Effector memory CD4-positive, alpha-beta T cell (primary cell): ENCODE measurements around the gene SUSD4.

Experiments used
- DNase-seq, 3 donors: peaks; one replicate each; pipeline ENCODE4 v3.0.0-alpha.2; 2020
- H3K27ac ChIP-seq: 2 replicates; pipeline ENCODE4 v1.7.0; 2013; ENCODE audit warnings: mild to moderate bottlenecking, low read length, moderate library complexity; ENCODE audit not compliant: insufficient read depth, poor library complexity, severe bottlenecking
- H3K27me3 ChIP-seq: replicated peaks from 2 replicates; pipeline ENCODE4 v1.7.0; 2013; ENCODE audit warnings: mild to moderate bottlenecking, low read length; ENCODE audit not compliant: insufficient read depth, control insufficient read depth, poor library complexity, severe bottlenecking
- H3K36me3 ChIP-seq: 2 replicates; pipeline ENCODE4 v1.7.0; 2013; ENCODE audit warnings: mild to moderate bottlenecking, low read length, moderate library complexity; ENCODE audit not compliant: control insufficient read depth, insufficient read depth
- H3K4me1 ChIP-seq: 2 replicates; pipeline ENCODE4 v1.7.0; 2013; ENCODE audit warnings: low read length, mild to moderate bottlenecking; ENCODE audit not compliant: control insufficient read depth, insufficient read depth, poor library complexity, severe bottlenecking
- H3K4me3 ChIP-seq: 2 replicates; pipeline ENCODE4 v1.7.0; 2013; ENCODE audit warnings: low read length, low read depth, mild to moderate bottlenecking; ENCODE audit not compliant: insufficient read depth, poor library complexity, severe bottlenecking
- H3K9me3 ChIP-seq: 2 replicates; pipeline ENCODE4 v1.7.0; 2013; ENCODE audit warnings: mild to moderate bottlenecking, low read length, moderate library complexity; ENCODE audit not compliant: control insufficient read depth

Gene SUSD4

GRCh38 chr1:223228201-223228600 is 135.8 kb downstream of the SUSD4 start:
- Histone ChIP-seq H3K27me3 (no peaks in the 10 kb centered on the region), H3K36me3 (no peaks in the 10 kb centered on the region), H3K4me1 (peaks cover 29% of the 10 kb centered on the region), H3K4me3 (no peak overlapping the region), H3K9me3 (no peaks in the 10 kb centered on the region), H3K27ac (no peak overlapping the region)
- DNase-seq = no peak

- H3K27ac ChIP-seq = no peak overlapping the region
- no peak for DNase-seq
- H3K27me3 ChIP-seq = no peaks in the 10 kb centered on the region
- peaks cover 29% of the 10 kb centered on the region for H3K4me1 ChIP-seq
- no peaks in the 10 kb centered on the region for H3K9me3 ChIP-seq
- H3K4me3 ChIP-seq = no peak overlapping the region
- peaks cover 2% of the 10 kb centered on the region for H3K36me3 ChIP-seq
Observed at GRCh38 chr1:223227486-223228196, 136.3 kb downstream of the SUSD4 start.

DNA sequence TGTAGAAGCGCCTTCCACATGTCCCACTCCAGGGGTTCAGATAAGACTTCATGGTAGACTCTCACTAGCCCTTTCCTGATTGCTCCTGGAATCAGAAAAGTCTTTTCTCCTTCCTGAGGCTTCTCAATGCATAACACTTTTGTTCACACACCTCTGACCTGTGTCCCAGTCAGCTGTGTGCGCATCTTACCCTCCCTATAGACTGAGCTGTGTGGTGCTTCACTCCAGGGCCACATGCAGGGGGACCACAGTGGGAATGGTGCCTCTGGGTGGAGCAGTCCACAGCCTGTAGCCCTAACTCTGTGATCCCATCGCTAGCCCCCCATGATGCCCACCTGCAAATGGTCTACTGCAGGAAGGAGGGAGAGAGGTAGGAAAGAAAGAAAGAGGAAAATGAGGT is 136.9 kb downstream of the SUSD4 start:
- Histone ChIP-seq H3K36me3 (peaks cover 2% of the 10 kb centered on the region), H3K4me1 (peaks cover 24% of the 10 kb centered on the region), H3K27me3 (no peaks in the 10 kb centered on the region), H3K4me3 (no peak overlapping the region), H3K9me3 (no peaks in the 10 kb centered on the region), H3K27ac (no peak overlapping the region)
- no peak for DNase-seq

DNA sequence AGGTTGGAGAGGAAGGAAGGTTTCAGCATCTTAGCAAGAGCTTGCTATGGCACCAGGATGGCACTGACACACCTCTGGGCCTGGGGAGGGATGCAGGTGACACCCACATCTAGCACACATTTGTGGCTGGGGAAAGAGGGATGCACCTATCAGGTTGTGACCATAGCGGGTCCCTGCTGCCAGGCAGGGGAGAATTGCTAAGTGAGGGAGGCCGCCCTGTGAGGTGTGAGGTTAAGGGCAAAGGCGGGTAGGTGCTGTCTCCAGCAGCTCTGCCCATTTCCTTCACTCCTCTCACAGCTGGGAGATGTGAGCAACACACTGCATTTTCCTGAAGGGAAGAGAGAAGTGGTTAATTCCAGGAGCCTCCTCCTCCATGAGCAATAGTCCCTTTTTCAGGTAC is 137.7 kb downstream of the SUSD4 start:
- Histone ChIP-seq H3K27ac (no peak overlapping the region), H3K9me3 (no peaks in the 10 kb centered on the region), H3K4me3 (no peak overlapping the region), H3K27me3 (no peaks in the 10 kb centered on the region), H3K4me1 (peaks cover 19% of the 10 kb centered on the region), H3K36me3 (peaks cover 2% of the 10 kb centered on the region)
- DNase-seq = no peak

- Histone ChIP-seq H3K9me3 (no peaks in the 10 kb centered on the region), H3K4me1 (peaks cover 11% of the 10 kb centered on the region), H3K4me3 (no peak overlapping the region), H3K27me3 (no peaks in the 10 kb centered on the region), H3K36me3 (peaks cover 2% of the 10 kb centered on the region), H3K27ac (no peak overlapping the region)
- DNase-seq = no peak
Observed at GRCh38 chr1:223225481-223225880, 138.5 kb downstream of the SUSD4 start.

GRCh38 chr1:223225061-223225460 is 138.9 kb downstream of the SUSD4 start:
- Histone ChIP-seq H3K27me3 (no peaks in the 10 kb centered on the region), H3K9me3 (no peaks in the 10 kb centered on the region), H3K4me3 (no peak overlapping the region), H3K4me1 (peaks cover 8% of the 10 kb centered on the region), H3K36me3 (peaks cover 2% of the 10 kb centered on the region), H3K27ac (no peak overlapping the region)
- no peak for DNase-seq

DNA sequence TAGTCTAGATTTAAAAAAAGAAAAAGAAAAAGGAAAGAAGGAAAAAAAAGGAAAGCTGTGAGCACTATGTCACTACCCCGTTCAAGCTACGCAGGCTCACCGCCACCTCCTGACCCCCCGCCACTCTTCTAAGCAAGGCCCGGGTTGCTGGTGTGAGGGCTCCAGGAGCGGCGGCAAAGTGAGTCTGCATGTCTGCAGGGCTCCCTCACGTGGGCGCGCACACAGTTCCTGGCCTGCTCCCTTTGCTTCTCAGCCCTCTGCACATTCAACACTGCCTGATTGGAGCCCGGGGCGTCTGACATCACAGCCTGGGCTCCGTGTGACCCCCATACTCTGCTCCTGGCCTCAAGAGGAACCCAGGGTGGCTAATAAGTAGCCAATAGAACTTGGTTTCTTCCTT is 139.5 kb downstream of the SUSD4 start:
- Histone ChIP-seq H3K36me3 (peaks cover 2% of the 10 kb centered on the region), H3K9me3 (no peaks in the 10 kb centered on the region), H3K4me1 (peaks cover 2% of the 10 kb centered on the region), H3K27me3 (no peaks in the 10 kb centered on the region), H3K27ac (no peak overlapping the region), H3K4me3 (no peak overlapping the region)
- DNase-seq = no peak

- Histone ChIP-seq H3K36me3 (peaks cover 2% of the 10 kb centered on the region), H3K27me3 (no peaks in the 10 kb centered on the region), H3K4me3 (no peak overlapping the region), H3K9me3 (peaks cover 10% of the 10 kb centered on the region), H3K4me1 (no peaks in the 10 kb centered on the region), H3K27ac (no peak overlapping the region)
- DNase-seq = no peak
Observed at GRCh38 chr1:223223091-223223995, 140.6 kb downstream of the SUSD4 start.

GRCh38 chr1:223222377-223222776 is 141.6 kb downstream of the SUSD4 start:
- Histone ChIP-seq H3K4me1 (no peaks in the 10 kb centered on the region), H3K36me3 (peaks cover 2% of the 10 kb centered on the region), H3K27me3 (no peaks in the 10 kb centered on the region), H3K9me3 (peaks cover 10% of the 10 kb centered on the region), H3K27ac (no peak overlapping the region), H3K4me3 (no peak overlapping the region)
- DNase-seq = no peak

DNA sequence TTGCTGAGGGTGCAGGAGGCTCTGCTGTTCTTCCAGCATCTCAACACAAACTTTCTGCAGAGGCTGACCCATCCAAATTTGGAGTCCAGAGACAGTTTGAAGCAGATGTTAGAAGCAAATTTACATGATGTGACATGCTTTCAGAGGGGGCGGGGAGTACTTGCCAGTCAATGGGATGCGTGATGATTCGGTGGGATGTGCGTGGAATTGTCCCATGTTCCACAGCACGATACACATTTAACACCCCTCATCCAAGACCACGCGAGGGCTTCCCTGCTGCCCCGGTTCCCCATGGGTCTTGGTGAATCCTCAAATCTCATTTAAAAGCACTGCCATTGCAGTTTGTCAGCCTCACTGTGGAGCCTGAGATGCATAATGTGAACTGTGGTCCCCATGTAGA is 142.3 kb downstream of the SUSD4 start:
- Histone ChIP-seq H3K9me3 (peaks cover 10% of the 10 kb centered on the region), H3K4me3 (no peak overlapping the region), H3K27ac (no peak overlapping the region), H3K4me1 (no peaks in the 10 kb centered on the region), H3K36me3 (peaks cover 2% of the 10 kb centered on the region), H3K27me3 (no peaks in the 10 kb centered on the region)
- no peak for DNase-seq
